Measurements from ENCODE around the gene PDCD7. TPM values are rescaled to one million over a fixed set of nuclear protein-coding genes. Genes with fewer than 3 reads are reported as not detected.
"Not testable (repeated sequence)": the region's sequence is repeated elsewhere in the genome, so short reads cannot be mapped to it uniquely, and the experiment has no call there.

Gene PDCD7
- total RNA-seq, 4 donors from 2014 or later = 12.1 to 20.8 (median 16.6) TPM

DNA sequence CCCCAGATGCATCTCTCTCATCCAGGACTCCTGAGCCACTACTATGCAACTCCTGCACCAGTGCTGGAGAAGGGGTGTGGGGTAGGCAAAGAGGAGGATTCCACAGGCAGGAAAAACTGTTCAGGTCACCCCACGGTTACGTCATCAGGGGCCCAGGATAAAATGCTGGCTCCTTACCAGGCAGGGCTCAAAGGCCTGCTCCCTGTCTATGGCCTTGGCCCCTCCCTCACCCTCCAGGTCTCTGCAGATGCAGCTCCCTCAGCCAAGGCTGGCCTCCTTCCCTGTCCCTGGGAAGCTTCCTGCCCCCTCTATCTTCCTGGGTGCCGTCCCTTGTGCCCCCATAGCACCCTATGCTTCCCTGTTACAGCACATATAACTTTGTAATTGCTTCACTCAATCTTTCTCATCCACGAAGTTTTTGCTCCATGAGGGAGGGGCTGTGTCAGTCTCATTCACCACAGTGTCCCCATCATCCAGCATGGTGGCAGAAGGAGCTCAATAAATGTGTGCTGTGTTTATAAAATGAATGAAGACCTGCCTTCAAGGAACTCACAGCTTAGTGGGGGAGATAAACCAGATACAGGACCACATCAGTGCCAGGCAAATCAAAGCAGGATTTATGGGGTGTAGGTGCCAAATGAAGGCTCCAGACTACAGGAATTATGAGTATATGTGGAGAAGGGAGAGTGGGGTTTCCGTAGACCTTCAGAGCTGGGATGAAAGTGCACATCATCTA is 38.4 kb downstream of the PDCD7 start:
- peaks cover 4 to 29% (median 9%) of the 10 kb centered on the region in 3 donors for H3K4me1 ChIP-seq
- WGBS, 2 donors = 39 to 53% methylated on average over 3 to 4 of the region's 5 CpGs
- H3K36me3 ChIP-seq = peaks cover 0 to 37% (median 10%) of the 10 kb centered on the region in 3 donors
- no peaks in the 10 kb centered on the region for H3K27me3 ChIP-seq
- TF ChIP-seq POLR2A (IDR thresholded peaks at IDR 0.05) = no peak
- TF ChIP-seq, protein P1, sequence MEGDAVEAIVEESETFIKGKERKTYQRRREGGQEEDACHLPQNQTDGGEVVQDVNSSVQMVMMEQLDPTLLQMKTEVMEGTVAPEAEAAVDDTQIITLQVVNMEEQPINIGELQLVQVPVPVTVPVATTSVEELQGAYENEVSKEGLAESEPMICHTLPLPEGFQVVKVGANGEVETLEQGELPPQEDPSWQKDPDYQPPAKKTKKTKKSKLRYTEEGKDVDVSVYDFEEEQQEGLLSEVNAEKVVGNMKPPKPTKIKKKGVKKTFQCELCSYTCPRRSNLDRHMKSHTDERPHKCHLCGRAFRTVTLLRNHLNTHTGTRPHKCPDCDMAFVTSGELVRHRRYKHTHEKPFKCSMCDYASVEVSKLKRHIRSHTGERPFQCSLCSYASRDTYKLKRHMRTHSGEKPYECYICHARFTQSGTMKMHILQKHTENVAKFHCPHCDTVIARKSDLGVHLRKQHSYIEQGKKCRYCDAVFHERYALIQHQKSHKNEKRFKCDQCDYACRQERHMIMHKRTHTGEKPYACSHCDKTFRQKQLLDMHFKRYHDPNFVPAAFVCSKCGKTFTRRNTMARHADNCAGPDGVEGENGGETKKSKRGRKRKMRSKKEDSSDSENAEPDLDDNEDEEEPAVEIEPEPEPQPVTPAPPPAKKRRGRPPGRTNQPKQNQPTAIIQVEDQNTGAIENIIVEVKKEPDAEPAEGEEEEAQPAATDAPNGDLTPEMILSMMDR (IDR thresholded peaks at IDR 0.05) = no peak
- peak overlapping the region; percentile 5 to 75 (median 29) for H3K27ac ChIP-seq
- no peaks in the 10 kb centered on the region for H3K9me3 ChIP-seq
- H3K4me3 ChIP-seq = no peak overlapping the region
- intact Hi-C loops (cut with DNase I) = no loop called here
- no peak for DNase-seq

DNA sequence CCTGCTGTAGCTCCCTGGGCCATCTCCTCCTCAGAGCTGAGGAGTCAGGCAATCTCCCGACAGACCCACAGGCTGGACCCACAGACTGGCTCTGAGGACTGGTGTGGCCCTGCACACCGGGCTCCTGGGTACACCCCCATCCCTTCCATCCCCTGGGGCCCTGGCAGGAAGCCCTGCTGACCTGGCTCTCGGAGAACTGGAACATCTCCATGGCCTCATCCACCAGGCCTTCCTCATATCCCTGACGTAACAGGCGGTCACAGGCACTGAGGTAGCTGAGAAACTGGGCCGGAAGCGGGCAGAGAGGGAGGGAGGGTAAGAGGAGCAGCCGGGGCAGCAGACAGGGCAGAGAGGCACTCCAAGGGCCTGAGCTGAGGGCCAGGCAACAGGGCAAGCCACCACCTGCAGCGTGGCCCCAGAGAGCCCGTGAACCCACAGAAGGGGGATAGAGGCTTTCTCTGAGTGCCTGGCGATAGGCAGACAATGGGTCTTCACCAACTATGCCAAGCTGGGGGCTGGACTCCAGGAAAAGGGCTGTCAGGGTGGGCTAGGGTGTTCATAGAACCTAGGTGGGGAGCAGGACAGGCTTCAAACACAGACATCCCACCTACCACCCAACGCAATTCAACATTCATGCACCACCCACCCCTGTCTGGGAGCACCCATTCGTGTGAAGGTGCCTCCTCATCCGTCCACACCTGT is 39.2 kb downstream of the PDCD7 start:
- H3K4me3 ChIP-seq = no peak overlapping the region

DNA sequence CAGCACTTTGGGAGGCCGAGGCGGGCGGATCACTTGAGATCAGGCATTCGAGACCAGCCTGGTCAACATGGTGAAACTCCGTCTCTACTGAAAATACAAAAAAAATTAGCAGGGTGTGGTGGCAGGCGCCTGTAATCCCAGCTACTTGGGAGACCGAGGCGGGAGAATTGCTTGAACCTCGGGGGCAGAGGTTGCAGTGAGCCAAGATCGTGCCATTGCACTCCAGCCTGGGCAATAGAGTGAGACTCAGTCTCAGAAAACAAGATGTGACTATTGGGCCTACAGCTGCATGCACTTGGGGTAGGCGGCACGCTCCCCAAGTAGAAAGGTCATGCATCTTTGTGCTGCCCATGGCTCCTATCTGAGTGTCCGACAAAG is 39.8 kb downstream of the PDCD7 start:
- H3K4me3 ChIP-seq; H3K9me3 ChIP-seq; intact Hi-C loops (cut with DNase I); DNase-seq; H3K27me3 ChIP-seq: not testable (repeated sequence)
- peaks cover 4 to 38% (median 15%) of the 10 kb centered on the region in 3 donors for H3K4me1 ChIP-seq
- 93 to 97% methylated on average over 11 of the region's 13 CpGs for WGBS, 2 donors
- peaks cover 0 to 24% (median 3%) of the 10 kb centered on the region in 3 donors for H3K36me3 ChIP-seq
- H3K27ac ChIP-seq = peak overlapping the region in 3 of 4 donors; percentile 48 to 75 (median 60)

More for the DNA sequence above, 39.2 kb downstream of the PDCD7 start:
- H3K36me3 ChIP-seq = peaks cover 0 to 31% (median 10%) of the 10 kb centered on the region in 3 donors
- TF ChIP-seq, protein P1 (IDR thresholded peaks at IDR 0.05) = no peak
- no peak for TF ChIP-seq POLR2A (IDR thresholded peaks at IDR 0.05)
- 70 to 85% methylated on average over 8 to 12 of the region's 14 CpGs for WGBS, 2 donors
- no peaks in the 10 kb centered on the region for H3K27me3 ChIP-seq
- no peak for DNase-seq
- intact Hi-C loops (cut with DNase I) = no loop called here
- H3K4me1 ChIP-seq = peaks cover 4 to 31% (median 13%) of the 10 kb centered on the region in 3 donors
- H3K27ac ChIP-seq = peak overlapping the region; percentile 5 to 75 (median 54)
- H3K9me3 ChIP-seq = no peaks in the 10 kb centered on the region

DNA sequence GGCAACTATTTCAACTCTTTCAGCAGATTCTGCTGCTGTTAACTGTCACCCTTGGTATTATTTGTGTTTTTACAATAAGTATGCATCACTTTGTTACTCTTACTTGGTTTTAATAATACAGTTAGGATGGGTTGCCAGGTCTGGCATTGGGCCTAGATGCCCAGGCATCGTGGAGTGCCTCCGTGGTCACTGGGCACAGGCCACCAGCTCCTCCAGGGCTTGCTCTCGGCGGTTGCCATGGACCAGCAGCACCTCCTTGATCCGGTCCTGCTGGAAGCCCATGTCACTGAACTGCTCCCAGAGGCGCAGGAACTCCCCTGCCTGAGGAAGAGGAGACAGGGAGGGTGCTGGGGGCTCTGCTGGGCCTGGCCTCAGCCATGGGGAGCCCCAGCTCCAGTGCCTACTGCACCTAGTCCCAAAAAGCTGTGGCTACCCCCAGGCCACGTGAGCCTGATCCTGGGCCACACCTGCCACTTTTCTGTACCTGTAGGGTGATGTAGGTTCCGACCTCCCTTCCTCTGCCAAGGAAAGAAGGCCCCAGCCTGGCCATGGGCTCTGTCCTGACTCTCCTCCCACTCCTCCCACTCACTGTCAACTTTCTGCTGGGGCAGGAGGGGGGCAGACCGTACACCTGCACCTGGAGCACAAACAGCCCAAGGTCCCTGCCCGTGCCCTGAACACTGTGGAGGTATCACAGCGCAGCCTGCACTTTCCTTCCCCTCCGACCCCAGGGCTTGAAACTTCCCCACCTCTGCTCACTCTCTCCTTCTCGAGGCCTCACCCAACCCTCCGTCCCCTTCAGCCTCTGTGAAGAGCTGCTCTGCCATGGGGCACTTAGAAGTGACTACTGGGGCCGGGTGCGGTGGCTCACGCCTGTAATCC is 40.5 kb downstream of the PDCD7 start:
- Histone ChIP-seq H3K27ac (peak overlapping the region in 3 of 4 donors; percentile 9 to 48 (median 30)), H3K4me1 (peaks cover 11 to 44% (median 16%) of the 10 kb centered on the region in 3 donors)
- intact Hi-C loops (cut with DNase I) = no loop called here

More for the DNA sequence above, 40.5 kb downstream of the PDCD7 start:
- TF ChIP-seq, protein P1 (IDR thresholded peaks at IDR 0.05) = no peak
- TF ChIP-seq POLR2A (IDR thresholded peaks at IDR 0.05) = no peak
- WGBS, 2 donors = 78 to 93% methylated on average over 6 to 10 of the region's 17 CpGs
- Histone ChIP-seq H3K4me3 (no peak overlapping the region), H3K9me3 (no peaks in the 10 kb centered on the region), H3K36me3 (peaks cover 0 to 18% (median 0%) of the 10 kb centered on the region in 3 donors), H3K27me3 (no peaks in the 10 kb centered on the region)
- DNase-seq = no peak
